ENCODE data around the gene POU6F2. TPM values are rescaled to one million over a fixed set of nuclear protein-coding genes. Genes with fewer than 3 reads are reported as not detected.

The POU6F2 gene
- total and polyA plus RNA-seq, 5 donors from 2014 or later: not detected

DNA sequence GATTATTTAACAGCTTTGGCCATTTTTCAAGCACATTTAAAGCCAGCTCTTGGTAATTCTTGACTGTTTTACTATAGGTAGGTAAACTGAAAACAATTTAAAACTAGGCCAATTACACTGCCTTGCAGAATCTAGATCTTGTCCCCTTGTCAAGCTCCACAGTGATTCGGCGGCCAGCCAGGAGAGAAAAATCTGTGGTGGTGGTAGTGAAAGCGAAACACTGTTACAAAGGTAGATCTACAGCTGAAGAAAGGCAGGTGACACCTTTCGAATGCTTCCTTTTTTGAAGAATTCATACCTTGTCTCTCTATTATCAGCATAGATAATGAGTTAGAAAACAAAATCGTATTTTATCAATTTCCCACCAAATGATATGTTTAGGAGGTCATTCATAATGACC lies 218.3 kb downstream of the POU6F2 start:
- Histone ChIP-seq H3K27ac (ENCODE audit: insufficient read depth, low read length, poor library complexity, severe bottlenecking) (no peak overlapping the region), H3K4me3 (ENCODE audit: low read depth, low read length) (no peak overlapping the region), H3K36me3 (ENCODE audit: control insufficient read depth, insufficient read depth, low read length) (no peaks in the 10 kb centered on the region), H3K27me3 (ENCODE audit: control insufficient read depth, insufficient read depth, low read length) (no peaks in the 10 kb centered on the region), H3K9me3 (ENCODE audit: control insufficient read depth in 2 of 2, low read length in 2 of 2) (no peaks in the 10 kb centered on the region), H3K4me1 (ENCODE audit: control insufficient read depth, insufficient read depth, low read length, poor library complexity, severe bottlenecking) (no peaks in the 10 kb centered on the region)
- Mint-ChIP-seq H3K27me3 (peaks cover 5% of the 10 kb centered on the region), H3K27ac (no peak overlapping the region), H3K4me1 (no peaks in the 10 kb centered on the region), H3K36me3 (no peaks in the 10 kb centered on the region), H3K9me3 (no peaks in the 10 kb centered on the region), H3K4me3 (no peak overlapping the region)
- DNase-seq (no peak), ATAC-seq (ENCODE audit: low read depth in 2 of 2) (no peak)

DNA sequence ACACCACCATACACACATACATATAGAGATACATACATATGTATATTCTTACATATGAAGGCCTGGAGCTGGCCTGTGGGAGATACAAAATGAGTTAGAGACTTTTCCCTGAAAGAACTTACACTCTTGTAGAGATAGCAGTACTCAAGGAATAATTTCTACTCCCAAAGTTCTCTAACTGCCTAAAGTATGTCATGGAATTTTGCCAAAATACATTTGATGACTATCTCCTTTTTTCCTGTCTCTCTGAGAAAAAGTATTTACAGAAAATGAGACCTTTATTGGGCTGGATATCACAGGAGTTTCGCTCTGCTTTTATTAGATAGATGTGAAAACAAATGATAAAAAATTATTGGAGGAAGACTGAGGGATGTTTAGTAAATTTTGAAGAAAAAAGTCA lies 220.1 kb downstream of the POU6F2 start:
- Mint-ChIP-seq H3K27ac (no peak overlapping the region), H3K4me1 (no peaks in the 10 kb centered on the region)

DNA sequence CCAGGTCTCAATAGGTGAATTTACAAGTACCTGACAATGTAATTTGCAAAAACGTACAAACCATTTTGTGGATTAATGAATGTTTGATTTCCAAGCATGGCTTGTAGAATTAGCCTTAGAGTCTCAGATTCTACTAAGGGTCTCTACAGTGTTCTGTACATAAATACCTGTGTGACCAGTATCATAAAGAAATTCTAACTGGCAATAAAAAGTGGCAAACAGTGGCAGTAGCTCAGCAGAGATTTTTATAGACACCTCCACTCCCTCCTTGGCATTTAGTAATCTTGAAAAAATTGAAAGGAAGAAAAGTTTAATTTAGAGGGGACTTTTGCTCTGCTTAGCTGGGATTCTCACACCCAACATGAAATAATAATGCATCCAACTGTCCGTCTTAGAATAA lies 220.8 kb downstream of the POU6F2 start:
- Mint-ChIP-seq H3K27me3 (peaks cover 5% of the 10 kb centered on the region), H3K4me3 (no peak overlapping the region), H3K36me3 (no peaks in the 10 kb centered on the region), H3K9me3 (no peaks in the 10 kb centered on the region), H3K27ac (no peak overlapping the region), H3K4me1 (no peaks in the 10 kb centered on the region)
- Histone ChIP-seq H3K4me3 (ENCODE audit: low read depth, low read length) (no peak overlapping the region), H3K27ac (ENCODE audit: insufficient read depth, low read length, poor library complexity, severe bottlenecking) (no peak overlapping the region), H3K4me1 (ENCODE audit: control insufficient read depth, insufficient read depth, low read length, poor library complexity, severe bottlenecking) (no peaks in the 10 kb centered on the region), H3K9me3 (ENCODE audit: control insufficient read depth in 2 of 2, low read length in 2 of 2) (no peaks in the 10 kb centered on the region), H3K27me3 (ENCODE audit: control insufficient read depth, insufficient read depth, low read length) (no peaks in the 10 kb centered on the region), H3K36me3 (ENCODE audit: control insufficient read depth, insufficient read depth, low read length) (no peaks in the 10 kb centered on the region)
- ATAC-seq (ENCODE audit: low read depth in 2 of 2) (no peak), DNase-seq (no peak)

More for the DNA sequence above, 220.1 kb downstream of the POU6F2 start:
- H3K27ac ChIP-seq (ENCODE audit: insufficient read depth, low read length, poor library complexity, severe bottlenecking): no peak overlapping the region
- no peaks in the 10 kb centered on the region for H3K9me3 ChIP-seq (ENCODE audit: control insufficient read depth in 2 of 2, low read length in 2 of 2)
- H3K36me3 ChIP-seq (ENCODE audit: control insufficient read depth, insufficient read depth, low read length): no peaks in the 10 kb centered on the region
- DNase-seq (no peak), ATAC-seq (ENCODE audit: low read depth in 2 of 2) (no peak)
- peaks cover 5% of the 10 kb centered on the region for H3K27me3 Mint-ChIP-seq
- H3K36me3 Mint-ChIP-seq: no peaks in the 10 kb centered on the region
- H3K4me1 ChIP-seq (ENCODE audit: control insufficient read depth, insufficient read depth, low read length, poor library complexity, severe bottlenecking): no peaks in the 10 kb centered on the region
- no peaks in the 10 kb centered on the region for H3K27me3 ChIP-seq (ENCODE audit: control insufficient read depth, insufficient read depth, low read length)
- H3K4me3 ChIP-seq (ENCODE audit: low read depth, low read length): no peak overlapping the region
- no peak overlapping the region for H3K4me3 Mint-ChIP-seq
- no peaks in the 10 kb centered on the region for H3K9me3 Mint-ChIP-seq

DNA sequence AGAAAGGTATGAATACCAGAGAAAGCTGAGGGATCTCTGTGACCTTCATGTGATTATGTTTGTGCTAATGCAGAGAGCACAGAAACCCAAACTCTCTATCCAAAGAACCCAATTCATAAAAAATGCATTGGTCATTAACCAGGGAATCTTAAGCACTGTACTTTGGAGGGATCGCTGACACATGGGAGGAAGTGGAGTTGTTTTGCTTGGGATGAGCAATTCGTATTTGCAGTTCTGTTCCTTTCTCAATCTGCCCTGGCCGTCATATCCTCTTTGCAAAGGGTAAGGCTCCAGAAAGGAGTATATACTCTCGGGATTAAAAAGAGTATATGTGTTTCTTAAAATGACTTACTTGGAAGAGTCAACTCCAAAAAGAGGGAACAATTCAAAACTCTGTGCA lies 221.3 kb downstream of the POU6F2 start:
- Mint-ChIP-seq H3K4me1 (no peaks in the 10 kb centered on the region), H3K27ac (no peak overlapping the region), H3K4me3 (no peak overlapping the region), H3K9me3 (no peaks in the 10 kb centered on the region), H3K27me3 (peaks cover 5% of the 10 kb centered on the region), H3K36me3 (no peaks in the 10 kb centered on the region)
- Histone ChIP-seq H3K4me1 (ENCODE audit: control insufficient read depth, insufficient read depth, low read length, poor library complexity, severe bottlenecking) (no peaks in the 10 kb centered on the region), H3K36me3 (ENCODE audit: control insufficient read depth, insufficient read depth, low read length) (no peaks in the 10 kb centered on the region), H3K27ac (ENCODE audit: insufficient read depth, low read length, poor library complexity, severe bottlenecking) (no peak overlapping the region), H3K9me3 (ENCODE audit: control insufficient read depth in 2 of 2, low read length in 2 of 2) (no peaks in the 10 kb centered on the region), H3K27me3 (ENCODE audit: control insufficient read depth, insufficient read depth, low read length) (no peaks in the 10 kb centered on the region), H3K4me3 (ENCODE audit: low read depth, low read length) (no peak overlapping the region)
- ATAC-seq (ENCODE audit: low read depth in 2 of 2) (no peak), DNase-seq (no peak)

DNA sequence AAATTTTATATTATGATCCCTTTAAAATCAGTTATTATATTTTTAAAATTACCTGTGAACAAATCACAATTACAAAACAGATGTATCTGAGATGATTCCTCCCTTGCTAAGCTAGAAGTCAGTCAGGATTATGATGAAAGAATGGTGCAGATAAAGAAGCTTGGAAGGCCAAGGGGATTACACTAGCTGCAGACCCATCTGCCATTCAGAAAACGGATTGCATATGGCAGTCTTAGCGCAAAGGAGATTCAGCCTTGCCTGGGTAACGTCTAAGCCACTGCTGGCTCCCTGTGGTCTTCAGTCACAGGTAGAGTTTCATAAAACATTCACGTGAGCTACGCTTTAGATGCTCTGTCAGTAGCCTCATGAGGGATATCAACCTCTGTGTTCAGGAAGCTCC lies 222.2 kb downstream of the POU6F2 start:
- no peaks in the 10 kb centered on the region for H3K27me3 ChIP-seq (ENCODE audit: control insufficient read depth, insufficient read depth, low read length)
- Mint-ChIP-seq H3K9me3 (no peaks in the 10 kb centered on the region), H3K27ac (no peak overlapping the region), H3K27me3 (peaks cover 5% of the 10 kb centered on the region), H3K36me3 (no peaks in the 10 kb centered on the region), H3K4me1 (no peaks in the 10 kb centered on the region), H3K4me3 (no peak overlapping the region)
- no peaks in the 10 kb centered on the region for H3K9me3 ChIP-seq (ENCODE audit: control insufficient read depth in 2 of 2, low read length in 2 of 2)
- H3K4me1 ChIP-seq (ENCODE audit: control insufficient read depth, insufficient read depth, low read length, poor library complexity, severe bottlenecking): no peaks in the 10 kb centered on the region
- ATAC-seq (ENCODE audit: low read depth in 2 of 2) (no peak), DNase-seq (no peak)
- no peaks in the 10 kb centered on the region for H3K36me3 ChIP-seq (ENCODE audit: control insufficient read depth, insufficient read depth, low read length)
- no peak overlapping the region for H3K4me3 ChIP-seq (ENCODE audit: low read depth, low read length)
- no peak overlapping the region for H3K27ac ChIP-seq (ENCODE audit: insufficient read depth, low read length, poor library complexity, severe bottlenecking)

DNA sequence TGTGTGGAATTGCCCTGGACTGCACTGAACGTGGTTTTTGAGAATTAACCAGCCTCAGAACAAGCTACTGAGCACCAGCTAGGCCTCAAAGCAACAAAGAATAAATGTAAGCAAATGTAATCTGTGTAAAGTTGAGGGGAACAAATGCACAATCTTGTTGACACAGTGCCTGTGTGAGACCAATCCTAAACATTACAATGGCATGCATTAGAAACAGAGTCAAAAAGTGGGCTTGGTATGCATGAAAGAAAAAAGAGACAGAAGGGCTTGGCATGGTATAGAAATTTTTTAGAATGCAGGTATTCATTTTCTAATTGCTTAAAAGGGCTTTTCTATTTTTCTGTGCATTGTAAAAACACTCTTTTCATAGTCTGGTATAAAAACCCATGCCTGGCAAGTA lies 224.3 kb downstream of the POU6F2 start:
- no peak overlapping the region for H3K4me3 ChIP-seq (ENCODE audit: low read depth, low read length)
- H3K9me3 Mint-ChIP-seq: no peaks in the 10 kb centered on the region
- H3K36me3 ChIP-seq (ENCODE audit: control insufficient read depth, insufficient read depth, low read length): no peaks in the 10 kb centered on the region
- H3K27me3 ChIP-seq (ENCODE audit: control insufficient read depth, insufficient read depth, low read length): no peaks in the 10 kb centered on the region
- H3K27ac ChIP-seq (ENCODE audit: insufficient read depth, low read length, poor library complexity, severe bottlenecking): no peak overlapping the region
- H3K4me3 Mint-ChIP-seq: no peak overlapping the region
- no peaks in the 10 kb centered on the region for H3K36me3 Mint-ChIP-seq
- H3K27me3 Mint-ChIP-seq: no peaks in the 10 kb centered on the region
- no peaks in the 10 kb centered on the region for H3K4me1 Mint-ChIP-seq
- ATAC-seq (ENCODE audit: low read depth in 2 of 2) (no peak), DNase-seq (no peak)
- H3K4me1 ChIP-seq (ENCODE audit: control insufficient read depth, insufficient read depth, low read length, poor library complexity, severe bottlenecking): no peaks in the 10 kb centered on the region
- H3K27ac Mint-ChIP-seq: no peak overlapping the region
- no peaks in the 10 kb centered on the region for H3K9me3 ChIP-seq (ENCODE audit: control insufficient read depth in 2 of 2, low read length in 2 of 2)

DNA sequence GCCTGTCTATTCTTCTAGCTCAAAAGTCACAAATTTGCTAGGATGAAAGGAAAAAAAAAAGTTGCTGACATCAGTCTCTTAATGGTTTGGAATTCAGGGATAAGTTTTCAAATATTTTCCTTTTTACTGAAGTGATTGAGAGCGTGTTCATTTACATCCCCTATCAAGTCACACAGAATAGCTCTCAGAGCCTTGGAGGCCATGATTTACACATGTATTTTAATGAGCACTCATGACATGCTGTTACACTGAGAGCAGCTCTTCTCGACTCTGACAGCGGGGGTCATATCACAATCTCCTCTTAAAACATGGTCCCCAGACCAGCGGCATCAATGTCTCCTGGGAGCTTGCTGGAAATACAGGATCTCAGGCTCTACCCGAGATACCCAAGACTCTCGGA lies 232.7 kb downstream of the POU6F2 start:
- DNase-seq (no peak), ATAC-seq (ENCODE audit: low read depth in 2 of 2) (no peak)
- Histone ChIP-seq H3K4me1 (ENCODE audit: control insufficient read depth, insufficient read depth, low read length, poor library complexity, severe bottlenecking) (no peaks in the 10 kb centered on the region), H3K4me3 (ENCODE audit: low read depth, low read length) (no peak overlapping the region), H3K27me3 (ENCODE audit: control insufficient read depth, insufficient read depth, low read length) (no peaks in the 10 kb centered on the region), H3K27ac (ENCODE audit: insufficient read depth, low read length, poor library complexity, severe bottlenecking) (no peak overlapping the region), H3K36me3 (ENCODE audit: control insufficient read depth, insufficient read depth, low read length) (no peaks in the 10 kb centered on the region), H3K9me3 (ENCODE audit: control insufficient read depth in 2 of 2, low read length in 2 of 2) (no peaks in the 10 kb centered on the region)
- peaks cover 0 to 6% (median 0%) of the 10 kb centered on the region in 7 donors for H3K9me3 Mint-ChIP-seq
- no peak overlapping the region for H3K4me3 Mint-ChIP-seq
- no peaks in the 10 kb centered on the region for H3K27me3 Mint-ChIP-seq
- no peaks in the 10 kb centered on the region for H3K36me3 Mint-ChIP-seq
- no peaks in the 10 kb centered on the region for H3K4me1 Mint-ChIP-seq
- H3K27ac Mint-ChIP-seq: peak overlapping the region in 1 of 3 donors; percentile 35

DNA sequence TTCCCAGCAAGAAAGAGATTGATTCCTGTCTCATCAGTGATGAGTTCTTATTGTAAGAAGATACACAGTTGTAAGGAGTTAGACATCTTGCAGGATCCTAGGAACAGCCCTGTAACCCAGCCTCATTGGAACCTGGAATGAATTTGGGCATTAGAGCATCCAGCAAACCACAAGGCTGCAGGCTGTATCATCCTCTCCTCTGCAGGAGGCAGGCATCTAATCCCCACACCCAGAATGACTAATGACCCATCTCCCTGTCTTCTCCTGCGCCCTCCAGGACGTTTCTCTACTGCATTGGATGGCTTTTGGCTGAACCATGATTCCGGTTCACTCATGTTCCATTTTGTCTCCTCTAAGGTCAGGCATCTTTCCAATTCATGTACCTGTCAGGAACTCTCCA lies 233.9 kb downstream of the POU6F2 start:
- no peaks in the 10 kb centered on the region for H3K9me3 ChIP-seq (ENCODE audit: control insufficient read depth in 2 of 2, low read length in 2 of 2)
- ATAC-seq (ENCODE audit: low read depth in 2 of 2): no peak

More for the DNA sequence above, 233.9 kb downstream of the POU6F2 start:
- no peaks in the 10 kb centered on the region for H3K4me1 Mint-ChIP-seq
- no peak overlapping the region for H3K27ac ChIP-seq (ENCODE audit: insufficient read depth, low read length, poor library complexity, severe bottlenecking)
- no peak overlapping the region for H3K4me3 Mint-ChIP-seq
- H3K4me1 ChIP-seq (ENCODE audit: control insufficient read depth, insufficient read depth, low read length, poor library complexity, severe bottlenecking): no peaks in the 10 kb centered on the region
- no peak overlapping the region for H3K4me3 ChIP-seq (ENCODE audit: low read depth, low read length)
- H3K27me3 ChIP-seq (ENCODE audit: control insufficient read depth, insufficient read depth, low read length): no peaks in the 10 kb centered on the region
- no peak for DNase-seq
- H3K27ac Mint-ChIP-seq: no peak overlapping the region
- H3K36me3 Mint-ChIP-seq: no peaks in the 10 kb centered on the region
- H3K27me3 Mint-ChIP-seq: no peaks in the 10 kb centered on the region
- H3K9me3 Mint-ChIP-seq: peaks cover 0 to 6% (median 2%) of the 10 kb centered on the region in 7 donors
- no peaks in the 10 kb centered on the region for H3K36me3 ChIP-seq (ENCODE audit: control insufficient read depth, insufficient read depth, low read length)

Data from CD4-positive, CD25-positive, alpha-beta regulatory T cell (primary cell).